Fibroblast of lung (primary cell): Measurements from ENCODE around the gene PDZD2. TPM values are rescaled to one million over a fixed set of nuclear protein-coding genes. Genes with fewer than 3 reads are reported as not detected.

ENCODE experiments used
- DNase-seq, 2 donors: peaks; one replicate each; pipeline versions ENCODE4 v3.0.0 to v3.0.0-alpha.2; 2010; ENCODE audit warnings: low read depth in 2 of 2
- H2AFZ ChIP-seq: 2 replicates; pipeline ENCODE4 v1.5.1; 2012; ENCODE audit warnings: low read length, control low read depth, inconsistent platforms
- H3K27ac ChIP-seq: 2 replicates; pipeline ENCODE4 v1.5.1; 2011; ENCODE audit warnings: low read length, control low read depth; ENCODE audit not compliant: insufficient read depth
- H3K27me3 ChIP-seq: 2 replicates; pipeline ENCODE4 v1.5.1; 2011; ENCODE audit warnings: mild to moderate bottlenecking, low read length; ENCODE audit not compliant: control insufficient read depth, insufficient read depth
- H3K36me3 ChIP-seq: 2 replicates; pipeline ENCODE4 v1.5.1; 2011; ENCODE audit warnings: low read length; ENCODE audit not compliant: control insufficient read depth, insufficient read depth
- H3K4me1 ChIP-seq: 2 replicates; pipeline ENCODE4 v1.5.1; 2011; ENCODE audit warnings: low read length; ENCODE audit not compliant: control insufficient read depth, insufficient read depth; ENCODE audit errors: extremely low read depth
- H3K4me2 ChIP-seq: 2 replicates; pipeline ENCODE4 v1.5.1; 2011; ENCODE audit warnings: low read length, control low read depth; ENCODE audit not compliant: insufficient read depth; ENCODE audit errors: extremely low read depth
- H3K4me3 ChIP-seq, 4 experiments: fragments of 200-600 bp in 1 of 4; sonication (generic) in 1 of 4; replicated peaks in 1 of 4; 2 replicates each; pipeline ENCODE4 v1.5.1; 2011 to 2016; ENCODE audit warnings: low read length in 4 of 4, low read depth in 3 of 4, mild to moderate bottlenecking in 3 of 4, control low read depth in 2 of 4, inconsistent platforms in 1 of 4, mixed read lengths in 1 of 4; ENCODE audit not compliant: insufficient read depth in 1 of 4; ENCODE audit errors: control extremely low read depth in 1 of 4
- H3K79me2 ChIP-seq: 2 replicates; pipeline ENCODE4 v1.5.1; 2012; ENCODE audit warnings: mild to moderate bottlenecking, low read length, inconsistent platforms; ENCODE audit not compliant: control insufficient read depth, insufficient read depth
- H3K9ac ChIP-seq: 2 replicates; pipeline ENCODE4 v1.5.1; 2011; ENCODE audit warnings: mild to moderate bottlenecking, low read length, control low read depth; ENCODE audit not compliant: insufficient read depth
- H3K9me3 ChIP-seq: 2 replicates; pipeline ENCODE4 v1.5.1; 2012; ENCODE audit warnings: low read depth, low read length; ENCODE audit not compliant: control insufficient read depth, insufficient read depth
- H4K20me1 ChIP-seq: 2 replicates; pipeline ENCODE4 v1.5.1; 2011; ENCODE audit warnings: low read length; ENCODE audit not compliant: control insufficient read depth, insufficient read depth; ENCODE audit errors: extremely low read depth
- EZH2 ChIP-seq: IDR thresholded peaks from 2 replicates; pipeline ENCODE4 v1.5.1; 2012; ENCODE audit warnings: low read length, control low read depth, mild to moderate bottlenecking; ENCODE audit errors: missing control alignments
- polyA plus RNA-seq, 2 donors: library from polyadenylated mRNA; depleted of rRNA in 1 of 2; stranded (reverse) in 1 of 2; unstranded in 1 of 2; fragments of >200 nt; gene quantifications; 2 replicates each; pipeline ENCODE4 v1.2.1, GENCODE V29; 2011 to 2012; ENCODE audit warnings: missing spikeins in 1 of 2
- total RNA-seq: library from RNA; depleted of rRNA; stranded (reverse); fragments of >200 nt; gene quantifications from 2 replicates; pipeline ENCODE4 v1.2.1, GENCODE V29; 2014

The PDZD2 gene
- total and polyA plus RNA-seq, 2 donors (not counting 1 experiment from before 2014, with no cell fraction given) = 0.33 to 0.40 TPM

DNA sequence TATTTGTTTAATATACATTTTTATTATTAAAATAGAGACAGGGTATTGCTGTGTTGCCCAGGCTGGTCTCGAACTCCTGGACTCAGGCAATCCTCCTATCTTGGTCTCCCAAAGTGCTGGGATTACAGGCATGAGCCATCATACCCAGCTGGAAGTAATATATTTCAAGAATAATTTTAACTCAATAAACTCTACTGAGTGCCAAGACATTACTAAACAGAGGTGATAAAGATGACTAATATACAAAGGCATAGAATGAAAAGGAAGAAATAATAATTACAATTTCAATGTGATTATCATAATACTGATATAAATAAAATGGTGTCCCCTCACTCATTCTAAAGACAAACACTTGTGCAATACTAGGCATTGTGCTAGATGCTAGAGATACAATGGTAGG is 521.3 kb downstream of the PDZD2 start:
- peaks cover 2% of the 10 kb centered on the region for H4K20me1 ChIP-seq
- H3K27ac ChIP-seq = no peak overlapping the region
- DNase-seq = no peak

More for the DNA sequence above, 521.3 kb downstream of the PDZD2 start:
- TF ChIP-seq EZH2 = no peak
- Histone ChIP-seq H3K4me1 (no peaks in the 10 kb centered on the region), H3K4me3 (no peak overlapping the region), H3K4me2 (no peak overlapping the region), H3K9me3 (no peaks in the 10 kb centered on the region), H3K27me3 (no peaks in the 10 kb centered on the region), H2AFZ (no peak overlapping the region), H3K9ac (no peak overlapping the region), H3K36me3 (peaks cover 2% of the 10 kb centered on the region), H3K79me2 (peaks cover 80% of the 10 kb centered on the region)

Other genes starting within 250 kb of the PDZD2 start
- 42.1 and 48.4 TPM in 2 replicates for gene DROSHA, start 107.0 kb upstream of the PDZD2 start, total RNA-seq
- 44.1 and 52.7 TPM in 2 replicates for gene DROSHA, start 107.0 kb upstream of the PDZD2 start, polyA plus RNA-seq
- gene C5orf22, start 106.8 kb upstream of the PDZD2 start, total RNA-seq = 17.2 and 20.0 TPM in 2 replicates
- gene C5orf22, start 106.8 kb upstream of the PDZD2 start, polyA plus RNA-seq = 20.4 and 26.9 TPM in 2 replicates